ENCODE data around the gene ZNF668. TPM values are rescaled to one million over a fixed set of nuclear protein-coding genes. Genes with fewer than 3 reads are reported as not detected.
A peak's percentile ranks its signal among the peaks of the same experiment; 100 is the strongest.

Gene ZNF668
- total and polyA plus RNA-seq, 2 of the 4 experiments (the other 2 are of a cell fraction), result 4.5 to 11.6 TPM

DNA sequence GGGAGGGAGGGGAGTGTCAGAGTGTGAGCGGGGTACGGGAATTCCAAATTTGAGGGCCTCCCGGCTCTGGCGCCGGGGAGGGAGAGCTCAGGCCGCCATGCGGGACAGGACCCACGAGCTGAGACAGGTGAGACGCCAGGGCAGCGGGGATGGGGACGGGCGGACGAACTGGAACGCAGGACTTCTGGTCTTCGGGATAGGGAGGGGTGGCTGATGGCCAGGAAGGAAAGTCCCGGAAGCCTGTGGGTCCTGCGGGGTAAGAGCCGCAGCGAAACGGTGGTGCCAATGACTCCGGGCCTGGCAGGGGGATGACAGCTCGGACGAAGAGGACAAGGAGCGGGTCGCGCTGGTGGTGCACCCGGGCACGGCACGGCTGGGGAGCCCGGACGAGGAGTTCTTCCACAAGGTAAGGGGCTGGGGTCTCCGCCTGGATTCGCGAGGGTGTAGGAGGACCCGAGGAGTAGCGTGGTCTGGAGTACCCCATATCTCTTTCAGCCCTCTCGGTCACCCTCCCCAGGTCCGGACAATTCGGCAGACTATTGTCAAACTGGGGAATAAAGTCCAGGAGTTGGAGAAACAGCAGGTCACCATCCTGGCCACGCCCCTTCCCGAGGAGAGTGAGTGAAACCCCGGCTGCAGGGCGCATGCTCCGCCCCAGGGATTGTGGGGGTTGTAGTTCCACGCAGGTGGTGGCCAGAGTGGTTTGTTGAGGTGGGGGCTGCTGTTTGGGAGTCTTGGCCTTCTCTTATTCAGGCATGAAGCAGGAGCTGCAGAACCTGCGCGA is 40.1 kb downstream of the ZNF668 start:
- H3K14ac ChIP-seq (replicated peaks; ENCODE audit: low read depth, low read length), result peak overlapping the region; percentile 69
- H2BK120ac ChIP-seq (ENCODE audit: low read depth, low read length), result no peak overlapping the region
- peak overlapping the region; percentile 59 for H3K56ac ChIP-seq (ENCODE audit: extremely low read depth, insufficient read depth, low read length)
- peak; percentile 70 for DNase-seq
- TSS peak; percentile 95 for BruUV-seq (replicated peaks)
- no peaks in the 10 kb centered on the region for H3K27me3 ChIP-seq (ENCODE audit: control insufficient read depth, insufficient read depth, low read length)
- 0% methylated on average over 12 of the region's 47 CpGs; no CpG with 5 or more reads in 1 of the 2 experiments for WGBS, 2 experiments (ENCODE audit: extremely low coverage in 2 of 2, insufficient read length in 1 of 2)
- no peak overlapping the region for H2BK20ac ChIP-seq (ENCODE audit: low read depth, low read length)
- peak overlapping the region; percentile 59 for H4K91ac ChIP-seq (ENCODE audit: insufficient read depth, low read depth, low read length)
- dilution Hi-C loops (cut with HindIII; ENCODE audit: low sequenced_read_pairs, unreplicated experiment), result no loop called here
- peak overlapping the region; percentile 78 for H3K4me2 ChIP-seq (ENCODE audit: low read depth, low read length)
- peak overlapping the region; percentile 50; the same call in 1 of the 2 replicates for H3K23ac ChIP-seq (ENCODE audit: low read depth, low read length)
- peaks cover 21 to 38% of the 10 kb centered on the region in 2 experiments for H3K79me1 ChIP-seq (ENCODE audit: low read depth in 1 of 2, low read length in 2 of 2)
- H2BK15ac ChIP-seq (ENCODE audit: low read depth, low read length), result no peak overlapping the region
- peak overlapping the region; percentile 83 for H2AK5ac ChIP-seq (ENCODE audit: low read depth, low read length)
- ATAC-seq (ENCODE audit: low read depth), result peak; percentile 75
- H2AK9ac ChIP-seq (replicated peaks; ENCODE audit: low read depth, low read length, poor library complexity), result peak overlapping the region; percentile 99
- peak overlapping the region; percentile 81 for H3K4ac ChIP-seq (ENCODE audit: low read depth, low read length)
- H4K8ac ChIP-seq (ENCODE audit: low read depth in 2 of 2, low read length in 2 of 2), result peak overlapping the region in 1 of 2 experiments; percentile 73; a peak in 1 of 4 replicates
- ChIA-PET CTCF (no interaction called here), POLR2A (ENCODE audit: unreplicated experiment) (no interaction called here)
- no peak overlapping the region for H3K18ac ChIP-seq (ENCODE audit: low read depth, low read length)
- H3K9me1 ChIP-seq (ENCODE audit: insufficient read depth, low read length), result peaks cover 12% of the 10 kb centered on the region; the same call in 1 of the 2 replicates
- peak overlapping the region; percentile 19; the same call in 1 of the 2 replicates for H4K5ac ChIP-seq (ENCODE audit: low read depth, low read length)
- H3K36me3 ChIP-seq (ENCODE audit: control insufficient read depth, insufficient read depth, low read length), result peaks cover 17% of the 10 kb centered on the region
- H4K20me1 ChIP-seq (ENCODE audit: insufficient read depth, low read length), result peaks cover 7% of the 10 kb centered on the region
- peak overlapping the region; percentile 74 for H3K9ac ChIP-seq (ENCODE audit: low read depth, low read length)
- in situ Hi-C loops (cut with MboI; ENCODE audit: low sequenced_read_pairs), result no loop called here
- peak overlapping the region; percentile 99 for H2AFZ ChIP-seq (replicated peaks; ENCODE audit: low read length, poor library complexity)
- intact Hi-C loops (cut with micrococcal nuclease), result loop anchor here (1.0 to 5.0 kb wide), 5 partner anchors 35 to 409 kb away; partner anchors contain the start of genes HSD3B7 and VKORC1
- H2BK5ac ChIP-seq (ENCODE audit: low read depth, low read length, poor library complexity, severe bottlenecking), result peak overlapping the region; percentile 70
- peak overlapping the region; percentile 58 for H3K4me3 ChIP-seq (ENCODE audit: insufficient read depth, low read depth, low read length)
- no peaks in the 10 kb centered on the region for H3K9me3 ChIP-seq (ENCODE audit: control insufficient read depth, insufficient read depth, low read length)
- H3K27ac ChIP-seq (ENCODE audit: insufficient read depth, low read length), result peak overlapping the region; percentile 53
- H3K4me1 ChIP-seq (ENCODE audit: control insufficient read depth, insufficient read depth, low read length), result peaks cover 7% of the 10 kb centered on the region
- TF ChIP-seq CHD1 (IDR thresholded peaks at IDR 0.05; ENCODE audit: low read depth, low read length) (no peak; the same call in 1 of the 2 replicates), BHLHE40 (IDR thresholded peaks at IDR 0.05; ENCODE audit: low read depth, low read length) (no peak), FOS (IDR thresholded peaks at IDR 0.05; ENCODE audit: low read depth, low read length) (no peak), MAZ (IDR thresholded peaks at IDR 0.05; ENCODE audit: borderline replicate concordance, low read depth, low read length) (peak; percentile 20; the same call in 1 of the 2 replicates), POLR2A (IDR thresholded peaks at IDR 0.05; ENCODE audit: low read depth, low read length) (peak; percentile 77), MXI1 (IDR thresholded peaks at IDR 0.05; ENCODE audit: borderline replicate concordance, low read depth, low read length) (peak; percentile 70; the same call in 1 of the 2 replicates), RCOR1 (IDR thresholded peaks at IDR 0.05; ENCODE audit: insufficient replicate concordance, low read length) (no peak), RAD21 (IDR thresholded peaks at IDR 0.05; ENCODE audit: low read length) (no peak), NFE2L2 (IDR thresholded peaks at IDR 0.05; ENCODE audit: low read depth, low read length) (no peak), RFX5 (IDR thresholded peaks at IDR 0.05; ENCODE audit: low read depth, low read length) (no peak), MAFK (IDR thresholded peaks at IDR 0.05; ENCODE audit: low read depth, low read length) (no peak)
- TF ChIP-seq, protein P1, sequence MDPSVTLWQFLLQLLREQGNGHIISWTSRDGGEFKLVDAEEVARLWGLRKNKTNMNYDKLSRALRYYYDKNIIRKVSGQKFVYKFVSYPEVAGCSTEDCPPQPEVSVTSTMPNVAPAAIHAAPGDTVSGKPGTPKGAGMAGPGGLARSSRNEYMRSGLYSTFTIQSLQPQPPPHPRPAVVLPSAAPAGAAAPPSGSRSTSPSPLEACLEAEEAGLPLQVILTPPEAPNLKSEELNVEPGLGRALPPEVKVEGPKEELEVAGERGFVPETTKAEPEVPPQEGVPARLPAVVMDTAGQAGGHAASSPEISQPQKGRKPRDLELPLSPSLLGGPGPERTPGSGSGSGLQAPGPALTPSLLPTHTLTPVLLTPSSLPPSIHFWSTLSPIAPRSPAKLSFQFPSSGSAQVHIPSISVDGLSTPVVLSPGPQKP (IDR thresholded peaks at IDR 0.05; ENCODE audit: borderline replicate concordance, low read depth, low read length), result no peak
- TF ChIP-seq, protein P2, sequence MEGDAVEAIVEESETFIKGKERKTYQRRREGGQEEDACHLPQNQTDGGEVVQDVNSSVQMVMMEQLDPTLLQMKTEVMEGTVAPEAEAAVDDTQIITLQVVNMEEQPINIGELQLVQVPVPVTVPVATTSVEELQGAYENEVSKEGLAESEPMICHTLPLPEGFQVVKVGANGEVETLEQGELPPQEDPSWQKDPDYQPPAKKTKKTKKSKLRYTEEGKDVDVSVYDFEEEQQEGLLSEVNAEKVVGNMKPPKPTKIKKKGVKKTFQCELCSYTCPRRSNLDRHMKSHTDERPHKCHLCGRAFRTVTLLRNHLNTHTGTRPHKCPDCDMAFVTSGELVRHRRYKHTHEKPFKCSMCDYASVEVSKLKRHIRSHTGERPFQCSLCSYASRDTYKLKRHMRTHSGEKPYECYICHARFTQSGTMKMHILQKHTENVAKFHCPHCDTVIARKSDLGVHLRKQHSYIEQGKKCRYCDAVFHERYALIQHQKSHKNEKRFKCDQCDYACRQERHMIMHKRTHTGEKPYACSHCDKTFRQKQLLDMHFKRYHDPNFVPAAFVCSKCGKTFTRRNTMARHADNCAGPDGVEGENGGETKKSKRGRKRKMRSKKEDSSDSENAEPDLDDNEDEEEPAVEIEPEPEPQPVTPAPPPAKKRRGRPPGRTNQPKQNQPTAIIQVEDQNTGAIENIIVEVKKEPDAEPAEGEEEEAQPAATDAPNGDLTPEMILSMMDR (conservative IDR thresholded peaks at IDR 0.05; ENCODE audit: low read depth, low read length), result no peak
- TF ChIP-seq, protein P3, sequence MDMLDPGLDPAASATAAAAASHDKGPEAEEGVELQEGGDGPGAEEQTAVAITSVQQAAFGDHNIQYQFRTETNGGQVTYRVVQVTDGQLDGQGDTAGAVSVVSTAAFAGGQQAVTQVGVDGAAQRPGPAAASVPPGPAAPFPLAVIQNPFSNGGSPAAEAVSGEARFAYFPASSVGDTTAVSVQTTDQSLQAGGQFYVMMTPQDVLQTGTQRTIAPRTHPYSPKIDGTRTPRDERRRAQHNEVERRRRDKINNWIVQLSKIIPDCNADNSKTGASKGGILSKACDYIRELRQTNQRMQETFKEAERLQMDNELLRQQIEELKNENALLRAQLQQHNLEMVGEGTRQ (IDR thresholded peaks at IDR 0.05; ENCODE audit: low read depth, low read length), result no peak; the same call in 1 of the 2 replicates

Measured in IMR-90 (cell line).